ENCODE measurements around the gene SETBP1. TPM values are rescaled to one million over a fixed set of nuclear protein-coding genes. Genes with fewer than 3 reads are reported as not detected.

SETBP1 gene
- total and polyA plus RNA-seq, 2 of the 4 experiments (the other 2 are of a cell fraction), result 0.19 to 0.36 TPM

DNA sequence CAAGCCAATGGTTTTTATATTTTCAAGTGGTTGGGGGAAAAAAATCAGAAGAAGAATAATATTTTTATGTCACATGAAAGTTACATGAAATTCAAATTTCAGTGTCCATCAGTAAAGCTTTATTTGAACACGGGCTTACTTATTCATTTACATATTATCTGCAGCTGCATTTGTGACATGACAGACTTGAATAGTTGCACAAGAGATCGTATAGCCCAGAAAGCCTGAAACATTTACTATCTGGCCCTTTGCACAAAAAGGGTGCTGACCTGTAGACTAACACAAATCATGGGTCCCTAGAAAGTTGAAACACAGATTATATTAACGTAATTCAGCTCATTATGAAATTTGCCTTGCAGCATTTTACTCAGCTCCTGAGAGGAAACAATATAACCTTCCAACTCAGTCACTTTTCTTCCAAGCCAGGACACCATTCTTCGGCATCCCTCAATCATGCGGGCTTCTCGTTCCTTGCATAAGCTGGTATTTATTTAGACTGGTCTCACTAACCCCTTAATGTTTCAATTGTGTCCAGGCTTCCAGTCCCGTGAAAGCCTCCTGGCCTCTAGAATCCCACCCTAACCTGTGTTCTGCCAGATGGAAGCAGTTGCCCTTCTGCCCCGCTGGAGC is 402.7 kb downstream of the SETBP1 start:
- Histone ChIP-seq H3K56ac (ENCODE audit: extremely low read depth, insufficient read depth, low read length) (no peak overlapping the region), H4K5ac (ENCODE audit: low read depth, low read length) (no peak overlapping the region), H4K8ac (ENCODE audit: low read depth in 2 of 2, low read length in 2 of 2) (no peak overlapping the region), H2AK5ac (ENCODE audit: low read depth, low read length) (no peak overlapping the region), H3K4me2 (ENCODE audit: low read depth, low read length) (no peak overlapping the region), H3K23ac (ENCODE audit: low read depth, low read length) (no peak overlapping the region), H3K9me1 (ENCODE audit: insufficient read depth, low read length) (no peaks in the 10 kb centered on the region), H2AK9ac (replicated peaks; ENCODE audit: low read depth, low read length, poor library complexity) (no peak overlapping the region), H3K4ac (ENCODE audit: low read depth, low read length) (no peak overlapping the region), H3K9me3 (ENCODE audit: control insufficient read depth, insufficient read depth, low read length) (no peaks in the 10 kb centered on the region), H3K27ac (ENCODE audit: insufficient read depth, low read length) (no peak overlapping the region), H2BK15ac (ENCODE audit: low read depth, low read length) (no peak overlapping the region), H3K4me1 (ENCODE audit: control insufficient read depth, insufficient read depth, low read length) (no peaks in the 10 kb centered on the region), H2BK120ac (ENCODE audit: low read depth, low read length) (no peak overlapping the region), H3K79me1 (ENCODE audit: low read depth in 1 of 2, low read length in 2 of 2) (no peaks in the 10 kb centered on the region), H3K18ac (ENCODE audit: low read depth, low read length) (no peak overlapping the region), H3K4me3 (ENCODE audit: insufficient read depth, low read depth, low read length) (no peak overlapping the region), H4K20me1 (ENCODE audit: insufficient read depth, low read length) (no peaks in the 10 kb centered on the region), H3K9ac (ENCODE audit: low read depth, low read length) (no peak overlapping the region), H3K14ac (replicated peaks; ENCODE audit: low read depth, low read length) (no peak overlapping the region), H4K91ac (ENCODE audit: insufficient read depth, low read depth, low read length) (no peak overlapping the region), H2BK20ac (ENCODE audit: low read depth, low read length) (no peak overlapping the region), H3K27me3 (ENCODE audit: control insufficient read depth, insufficient read depth, low read length) (peaks cover 13% of the 10 kb centered on the region), H2BK5ac (ENCODE audit: low read depth, low read length, poor library complexity, severe bottlenecking) (no peak overlapping the region), H2AFZ (replicated peaks; ENCODE audit: low read length, poor library complexity) (no peak overlapping the region), H3K36me3 (ENCODE audit: control insufficient read depth, insufficient read depth, low read length) (no peaks in the 10 kb centered on the region)
- ChIA-PET POLR2A (ENCODE audit: unreplicated experiment) (no interaction called here), CTCF (no interaction called here)
- TF ChIP-seq POLR2A (IDR thresholded peaks at IDR 0.05; ENCODE audit: low read depth, low read length), result no peak
- TF ChIP-seq RFX5 (IDR thresholded peaks at IDR 0.05; ENCODE audit: low read depth, low read length), result no peak
- no peak for TF ChIP-seq MAFK (IDR thresholded peaks at IDR 0.05; ENCODE audit: low read depth, low read length)
- TF ChIP-seq ELK1 (IDR thresholded peaks at IDR 0.05; ENCODE audit: borderline replicate concordance, low read depth, low read length), result no peak
- no peak for TF ChIP-seq CEBPB (IDR thresholded peaks at IDR 0.05; ENCODE audit: low read depth, low read length)
- dilution Hi-C loops (cut with HindIII; ENCODE audit: low sequenced_read_pairs, unreplicated experiment), result no loop called here
- intact Hi-C loops (cut with micrococcal nuclease), result no loop called here
- DNase-seq (no peak), ATAC-seq (ENCODE audit: low read depth) (no peak)
- in situ Hi-C loops (cut with MboI; ENCODE audit: low sequenced_read_pairs), result no loop called here
- 83% methylated on average over 3 of the region's 8 CpGs; no CpG with 5 or more reads in 1 of the 2 experiments for WGBS, 2 experiments (ENCODE audit: extremely low coverage in 2 of 2, insufficient read length in 1 of 2)
- no TSS peak for BruUV-seq (replicated peaks)

Data from IMR-90 (cell line).